Measurements from ENCODE around the gene CATSPER3.

- TF ChIP-seq POLR2AphosphoS5 (IDR thresholded peaks at IDR 0.05; ENCODE audit: borderline replicate concordance, low read depth, low read length): no peak
- TF ChIP-seq EZH2 (IDR thresholded peaks at IDR 0.05): no peak
These were observed 61.9 kb downstream of the CATSPER3 start for GRCh38 chr5:135029477-135030122.
